Coronary artery (tissue), 2 donors: Measurements from ENCODE around the gene KRT32.
"Not testable (repeated sequence)": the region's sequence is repeated elsewhere in the genome, so short reads cannot be mapped to it uniquely, and the experiment has no call there.

Experiments
- DNase-seq: peaks from one replicate; pipeline ENCODE4 v3.0.0-alpha.2; 2017; ENCODE audit warnings: low spot score
- H3K27ac ChIP-seq, 2 donors: fragments of 200-600 bp; sonication (generic); one replicate each; pipeline ENCODE4 v1.5.1; 2016 to 2019
- H3K4me3 ChIP-seq: fragments of 200-600 bp; sonication (generic); 2 replicates; pipeline ENCODE4 v1.5.1; 2016; ENCODE audit warnings: mild to moderate bottlenecking, moderate library complexity
- CTCF ChIP-seq: fragments of 200-600 bp; sonication (generic); IDR thresholded peaks from one replicate; pipeline ENCODE4 v1.5.1; 2019; ENCODE audit warnings: antibody characterized with exemption

Gene KRT32

GRCh38 chr17:41440531-41441033 is 26.6 kb downstream of the KRT32 start, which contains the start of gene KRT38:
Gene KRT38 (minus strand): TSS chr17:41440983. CDS start chr17:41440921, 62 bp downstream.
- no peak within 1 kb of the TSS for H3K27ac ChIP-seq
- TF ChIP-seq CTCF, result no peak
- no peak for DNase-seq
- no peak within 1 kb of the TSS for H3K4me3 ChIP-seq

- Histone ChIP-seq H3K4me3 (no peak overlapping the region), H3K27ac (no peak overlapping the region)
- DNase-seq, result no peak
- no peak for TF ChIP-seq CTCF
These were observed 27.8 kb downstream of the KRT32 start for GRCh38 chr17:41439375-41439774.

GRCh38 chr17:41437769-41438168 is 29.4 kb downstream of the KRT32 start:
- no peak overlapping the region for H3K27ac ChIP-seq
- no peak for DNase-seq
- no peak for TF ChIP-seq CTCF
- no peak overlapping the region for H3K4me3 ChIP-seq

- no peak for TF ChIP-seq CTCF
- DNase-seq, result no peak
- no peak overlapping the region for H3K27ac ChIP-seq
- no peak overlapping the region for H3K4me3 ChIP-seq
These were observed 29.9 kb downstream of the KRT32 start for GRCh38 chr17:41437254-41437653.

- no peak overlapping the region for H3K27ac ChIP-seq
- TF ChIP-seq CTCF, result no peak
- no peak for DNase-seq
- no peak overlapping the region for H3K4me3 ChIP-seq
These were observed 32.8 kb downstream of the KRT32 start for GRCh38 chr17:41434415-41434814.

GRCh38 chr17:41434005-41434404 is 33.2 kb downstream of the KRT32 start:
- DNase-seq, result no peak
- no peak for TF ChIP-seq CTCF
- H3K4me3 ChIP-seq, result no peak overlapping the region
- no peak overlapping the region for H3K27ac ChIP-seq

- H3K27ac ChIP-seq, result no peak overlapping the region
- DNase-seq, result no peak
- H3K4me3 ChIP-seq, result no peak overlapping the region
- no peak for TF ChIP-seq CTCF
These were observed 33.6 kb downstream of the KRT32 start for GRCh38 chr17:41433586-41433985.

GRCh38 chr17:41430376-41430775 is 36.8 kb downstream of the KRT32 start:
- not testable (repeated sequence) for H3K27ac ChIP-seq, H3K4me3 ChIP-seq, DNase-seq
